Cardiac muscle cell (in vitro differentiated cells and primary cell): Measurements from ENCODE around the gene EGLN2. TPM values are rescaled to one million over a fixed set of nuclear protein-coding genes. Genes with fewer than 3 reads are reported as not detected.

Experiments
- DNase-seq, 2 donors: peaks; one replicate each; pipeline versions ENCODE4 v3.0.0 to v3.0.0-alpha.2; 2010 to 2017; ENCODE audit warnings: low read depth in 1 of 2, low spot score in 1 of 2
- H3K27ac ChIP-seq: fragments of 200-600 bp; sonication (generic); 2 replicates; pipeline ENCODE4 v1.5.1; 2016
- H3K27me3 ChIP-seq: fragments of 200-600 bp; sonication (generic); 2 replicates; pipeline ENCODE4 v1.6.0; 2016; ENCODE audit warnings: control low read depth
- H3K36me3 ChIP-seq: fragments of 200-600 bp; sonication (generic); 2 replicates; pipeline ENCODE4 v1.5.1; 2016; ENCODE audit warnings: control low read depth
- H3K4me1 ChIP-seq: fragments of 200-600 bp; sonication (generic); 2 replicates; pipeline ENCODE4 v1.8.1; 2017; ENCODE audit warnings: low read depth, mild to moderate bottlenecking, mixed run types
- H3K4me3 ChIP-seq: fragments of 200-600 bp; sonication (generic); 2 replicates; pipeline ENCODE4 v1.5.1; 2016; ENCODE audit warnings: mild to moderate bottlenecking
- H3K9me3 ChIP-seq: fragments of 200-600 bp; sonication (generic); 2 replicates; pipeline ENCODE4 v1.5.1; 2017; ENCODE audit warnings: low read depth, mild to moderate bottlenecking, control low read depth
- polyA plus RNA-seq: library from polyadenylated mRNA; unstranded; fragments of >200 nt; fragmentation: Nextera tagmentation; extraction: Ambion mirVana; gene quantifications from 2 replicates; pipeline ENCODE4 v1.2.1, GENCODE V29; 2016
- total RNA-seq: library from RNA; depleted of rRNA; stranded (reverse); fragments of >200 nt; gene quantifications from 2 replicates; pipeline ENCODE4 v1.2.3, GENCODE V29; 2016
- TF ChIP-seq, protein P1 (sequence below): IDR thresholded peaks from 2 replicates; pipeline ENCODE4 v1.5.1; 2012; ENCODE audit warnings: low read depth, mild to moderate bottlenecking, low read length

EGLN2 gene
- total and polyA plus RNA-seq, 2 experiments from 2014 or later, result 99.5 to 122 TPM

DNA sequence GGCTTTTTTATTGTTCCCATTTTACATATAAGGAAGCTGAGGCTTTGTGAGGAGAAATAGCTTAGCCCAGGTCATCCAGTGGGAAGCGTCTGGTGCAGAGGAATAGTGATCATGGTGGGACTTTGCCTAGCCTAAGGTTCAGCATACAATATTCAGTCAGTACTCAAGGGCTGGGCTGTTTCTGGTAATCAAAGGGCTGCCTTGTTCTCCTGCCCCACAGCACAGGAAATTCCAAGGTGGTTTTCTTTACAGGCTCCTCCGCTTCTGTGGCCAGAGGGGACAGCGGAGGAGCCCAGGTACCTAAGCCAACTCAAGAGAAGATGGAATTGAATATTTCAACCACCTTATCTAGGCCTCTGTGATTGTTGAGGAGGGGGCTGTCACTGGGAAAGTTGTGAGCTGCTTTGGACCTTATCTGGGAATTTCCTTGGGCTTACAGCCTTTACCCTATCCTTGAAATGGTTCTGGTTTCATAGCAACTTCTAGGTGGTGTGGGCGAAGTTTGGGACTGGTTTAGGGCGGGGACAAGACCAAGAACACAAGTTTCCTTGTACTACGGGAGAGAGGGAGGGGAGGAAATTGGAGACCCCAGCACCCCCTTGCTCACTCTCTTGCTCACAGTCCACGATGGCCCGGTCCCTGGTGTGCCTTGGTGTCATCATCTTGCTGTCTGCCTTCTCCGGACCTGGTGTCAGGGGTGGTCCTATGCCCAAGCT lies 23.9 kb upstream of the EGLN2 start, which contains the start of gene MIA:
Gene MIA (plus strand): TSS at position 606 of the 716 bp plus-strand sequence. CDS start 22 bp downstream, at position 628.
- H3K4me3 ChIP-seq, result no peak within 1 kb of the TSS
- DNase-seq, result peak in 1 of 2 donors; percentile 38
- no peaks in the 10 kb centered on the region for H3K27me3 ChIP-seq
- no peaks in the 10 kb centered on the region for H3K9me3 ChIP-seq
- H3K4me1 ChIP-seq, result no peaks in the 10 kb centered on the region
- no peaks in the 10 kb centered on the region for H3K36me3 ChIP-seq
- no peak within 1 kb of the TSS for H3K27ac ChIP-seq
- TF ChIP-seq, protein P1, sequence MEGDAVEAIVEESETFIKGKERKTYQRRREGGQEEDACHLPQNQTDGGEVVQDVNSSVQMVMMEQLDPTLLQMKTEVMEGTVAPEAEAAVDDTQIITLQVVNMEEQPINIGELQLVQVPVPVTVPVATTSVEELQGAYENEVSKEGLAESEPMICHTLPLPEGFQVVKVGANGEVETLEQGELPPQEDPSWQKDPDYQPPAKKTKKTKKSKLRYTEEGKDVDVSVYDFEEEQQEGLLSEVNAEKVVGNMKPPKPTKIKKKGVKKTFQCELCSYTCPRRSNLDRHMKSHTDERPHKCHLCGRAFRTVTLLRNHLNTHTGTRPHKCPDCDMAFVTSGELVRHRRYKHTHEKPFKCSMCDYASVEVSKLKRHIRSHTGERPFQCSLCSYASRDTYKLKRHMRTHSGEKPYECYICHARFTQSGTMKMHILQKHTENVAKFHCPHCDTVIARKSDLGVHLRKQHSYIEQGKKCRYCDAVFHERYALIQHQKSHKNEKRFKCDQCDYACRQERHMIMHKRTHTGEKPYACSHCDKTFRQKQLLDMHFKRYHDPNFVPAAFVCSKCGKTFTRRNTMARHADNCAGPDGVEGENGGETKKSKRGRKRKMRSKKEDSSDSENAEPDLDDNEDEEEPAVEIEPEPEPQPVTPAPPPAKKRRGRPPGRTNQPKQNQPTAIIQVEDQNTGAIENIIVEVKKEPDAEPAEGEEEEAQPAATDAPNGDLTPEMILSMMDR, result no peak

- Histone ChIP-seq H3K27ac (no peak overlapping the region), H3K27me3 (no peaks in the 10 kb centered on the region)
Observed at GRCh38 chr19:40775632-40776022, 23.4 kb upstream of the EGLN2 start.

DNA sequence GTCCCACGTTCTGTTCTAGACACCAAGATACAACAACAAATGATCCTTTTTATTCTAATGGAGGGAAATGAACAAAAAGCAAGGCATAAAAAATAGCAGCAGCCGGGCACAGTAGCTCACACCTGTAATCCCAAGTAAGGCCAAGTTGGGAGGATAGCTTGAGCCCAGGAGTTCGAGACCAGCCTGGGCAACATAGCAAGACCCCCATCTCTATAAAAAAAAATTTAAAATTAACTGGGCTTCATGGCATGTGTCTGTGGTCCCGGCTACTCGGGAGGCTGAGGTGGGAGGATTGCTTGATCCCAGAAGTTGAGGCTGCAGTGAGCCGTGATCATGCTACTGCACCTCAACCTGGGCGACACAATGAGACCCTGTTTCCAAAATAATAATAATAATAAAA lies 22.6 kb upstream of the EGLN2 start:
- Histone ChIP-seq H3K9me3 (no peaks in the 10 kb centered on the region), H3K27me3 (no peaks in the 10 kb centered on the region), H3K4me3 (no peak overlapping the region), H3K36me3 (no peaks in the 10 kb centered on the region), H3K4me1 (no peaks in the 10 kb centered on the region), H3K27ac (peak overlapping the region; percentile 98)
- TF ChIP-seq, protein P1, result no peak
- DNase-seq, result no peak

More at GRCh38 chr19:40775632-40776022, 23.4 kb upstream of the EGLN2 start:
- Histone ChIP-seq H3K36me3 (no peaks in the 10 kb centered on the region), H3K4me1 (no peaks in the 10 kb centered on the region), H3K4me3 (no peak overlapping the region), H3K9me3 (no peaks in the 10 kb centered on the region)
- TF ChIP-seq, protein P1, result no peak
- DNase-seq, result no peak

DNA sequence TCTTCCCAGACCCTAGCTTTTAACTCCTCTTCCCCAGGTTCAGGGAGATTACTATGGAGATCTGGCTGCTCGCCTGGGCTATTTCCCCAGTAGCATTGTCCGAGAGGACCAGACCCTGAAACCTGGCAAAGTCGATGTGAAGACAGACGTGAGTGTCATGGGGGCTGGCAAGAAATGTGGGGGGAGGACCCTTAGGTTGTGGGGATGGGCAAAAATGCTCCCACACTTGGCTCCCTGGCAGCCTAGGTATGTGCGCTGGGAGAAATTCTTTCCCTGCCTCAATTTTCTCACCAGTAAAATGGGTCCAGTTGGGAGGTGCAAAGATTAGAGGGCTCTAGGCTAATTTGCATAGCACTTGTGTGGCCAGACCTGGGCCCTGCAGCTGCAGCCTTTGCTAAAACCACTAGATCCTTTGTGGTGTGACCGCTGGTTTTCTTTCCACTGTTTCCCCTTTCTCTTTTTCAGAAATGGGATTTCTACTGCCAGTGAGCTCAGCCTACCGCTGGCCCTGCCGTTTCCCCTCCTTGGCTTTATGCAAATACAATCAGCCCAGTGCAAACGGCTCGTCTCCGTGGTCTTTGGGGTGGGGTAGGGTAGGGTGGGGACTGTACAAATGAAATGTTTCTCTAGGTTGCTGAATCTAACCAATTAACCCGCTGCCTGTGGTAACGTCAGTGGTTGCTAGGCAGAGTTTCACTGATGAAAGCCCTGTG lies 21.9 kb upstream of the EGLN2 start:
- no peaks in the 10 kb centered on the region for H3K36me3 ChIP-seq
- peak overlapping the region; percentile 98 for H3K27ac ChIP-seq
- H3K9me3 ChIP-seq, result no peaks in the 10 kb centered on the region
- no peaks in the 10 kb centered on the region for H3K4me1 ChIP-seq
- H3K4me3 ChIP-seq, result peak overlapping the region; percentile 49
- DNase-seq, result peak; percentile 93 to 94
- TF ChIP-seq, protein P1, result no peak
- no peaks in the 10 kb centered on the region for H3K27me3 ChIP-seq

DNA sequence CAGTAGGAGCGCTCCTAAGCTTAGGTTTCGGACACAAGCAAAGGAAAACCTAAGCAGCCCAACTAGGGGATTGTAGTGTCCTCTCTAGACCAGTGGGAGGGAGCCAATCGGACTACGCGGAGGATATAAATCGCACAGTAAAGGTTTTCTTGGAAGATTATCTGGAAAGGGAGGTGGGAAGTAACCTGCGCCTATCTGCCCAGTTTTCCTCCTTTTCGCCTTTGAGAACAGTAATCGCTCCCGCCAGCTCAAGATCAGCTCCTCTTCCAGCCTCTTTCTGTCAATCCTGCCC lies 21.4 kb upstream of the EGLN2 start:
- Histone ChIP-seq H3K4me3 (peak overlapping the region; percentile 49), H3K27ac (peak overlapping the region; percentile 98), H3K9me3 (no peaks in the 10 kb centered on the region), H3K4me1 (no peaks in the 10 kb centered on the region), H3K27me3 (no peaks in the 10 kb centered on the region), H3K36me3 (no peaks in the 10 kb centered on the region)
- no peak for DNase-seq
- TF ChIP-seq, protein P1, result no peak
